ENCODE results near the gene LRP3.
A peak's percentile ranks its signal among the peaks of the same experiment; 100 is the strongest.
"Not testable (repeated sequence)": the region's sequence is repeated elsewhere in the genome, so short reads cannot be mapped to it uniquely, and the experiment has no call there.

LRP3 gene

GRCh38 chr19:33176670-33177416 lies 17.3 kb upstream of the LRP3 start:
- DNase-seq, result peak; percentile 100

GRCh38 chr19:33177417-33177979 lies 16.6 kb upstream of the LRP3 start:
- DNase-seq, result peak; percentile 97

GRCh38 chr19:33186431-33187182 lies 7.5 kb upstream of the LRP3 start:
- DNase-seq, result peak; percentile 93

- no peak for DNase-seq
Observed at GRCh38 chr19:33187183-33187540, 7.0 kb upstream of the LRP3 start.

- no peak for DNase-seq
Observed at GRCh38 chr19:33189453-33189852, 4.7 kb upstream of the LRP3 start.

- DNase-seq, result not testable (repeated sequence)
Observed at GRCh38 chr19:33191092-33191491, 3.0 kb upstream of the LRP3 start.

GRCh38 chr19:33191501-33191900 lies 2.6 kb upstream of the LRP3 start:
- DNase-seq, result no peak

- DNase-seq, result no peak
Observed at GRCh38 chr19:33192010-33192409, 2.1 kb upstream of the LRP3 start.

- DNase-seq, result no peak
Observed at GRCh38 chr19:33193269-33193864, 763 bp upstream of the LRP3 start.

GRCh38 chr19:33194532-33194885 lies 379 bp downstream of the LRP3 start:
- DNase-seq, result no peak

- no peak for DNase-seq
Observed at GRCh38 chr19:33194886-33195644, 935 bp downstream of the LRP3 start.

- no peak for DNase-seq
Observed at GRCh38 chr19:33195645-33196347, 1.7 kb downstream of the LRP3 start.

GRCh38 chr19:33196446-33197193 lies 2.5 kb downstream of the LRP3 start:
- no peak for DNase-seq

GRCh38 chr19:33197591-33198000 lies 3.5 kb downstream of the LRP3 start:
- DNase-seq, result no peak

GRCh38 chr19:33198169-33198568 lies 4.0 kb downstream of the LRP3 start:
- no peak for DNase-seq

- DNase-seq, result no peak
Observed at GRCh38 chr19:33199441-33200265, 5.5 kb downstream of the LRP3 start.

- DNase-seq, result no peak
Observed at GRCh38 chr19:33201473-33201872, 7.3 kb downstream of the LRP3 start.

GRCh38 chr19:33201886-33202545 lies 7.9 kb downstream of the LRP3 start:
- no peak for DNase-seq

GRCh38 chr19:33202546-33203507 lies 8.7 kb downstream of the LRP3 start:
- DNase-seq, result no peak
